Measurements from ENCODE around the gene CEPT1. TPM values are rescaled to one million over a fixed set of nuclear protein-coding genes. Genes with fewer than 3 reads are reported as not detected.
A peak's percentile ranks its signal among the peaks of the same experiment; 100 is the strongest.

Gene CEPT1
- total RNA-seq, 4 donors from 2014 or later = 38.7 to 56.9 (median 43.8) TPM

DNA sequence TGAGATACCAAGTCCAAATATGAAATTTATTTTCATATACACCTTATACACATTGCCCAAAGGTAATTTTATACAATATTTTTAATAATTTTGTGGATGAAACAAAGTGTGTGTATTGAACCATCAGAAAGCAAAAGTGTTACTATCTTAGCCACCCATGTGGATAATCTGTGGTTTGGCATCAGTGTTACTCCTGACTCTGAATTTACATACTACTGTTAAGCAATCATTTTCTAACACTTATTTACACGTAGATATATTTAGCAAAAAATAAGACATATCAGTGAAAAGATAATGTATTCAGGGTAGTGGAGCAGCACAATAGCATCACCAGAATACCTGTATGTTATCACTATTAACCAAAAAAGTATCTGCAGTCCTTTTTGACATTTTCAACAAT is 36.7 kb downstream of the CEPT1 start:
- no peaks in the 10 kb centered on the region for H3K9me3 ChIP-seq
- H3K36me3 ChIP-seq = peaks cover 0 to 25% (median 0%) of the 10 kb centered on the region in 3 donors
- H3K4me1 ChIP-seq = no peaks in the 10 kb centered on the region
- TF ChIP-seq, protein P1, sequence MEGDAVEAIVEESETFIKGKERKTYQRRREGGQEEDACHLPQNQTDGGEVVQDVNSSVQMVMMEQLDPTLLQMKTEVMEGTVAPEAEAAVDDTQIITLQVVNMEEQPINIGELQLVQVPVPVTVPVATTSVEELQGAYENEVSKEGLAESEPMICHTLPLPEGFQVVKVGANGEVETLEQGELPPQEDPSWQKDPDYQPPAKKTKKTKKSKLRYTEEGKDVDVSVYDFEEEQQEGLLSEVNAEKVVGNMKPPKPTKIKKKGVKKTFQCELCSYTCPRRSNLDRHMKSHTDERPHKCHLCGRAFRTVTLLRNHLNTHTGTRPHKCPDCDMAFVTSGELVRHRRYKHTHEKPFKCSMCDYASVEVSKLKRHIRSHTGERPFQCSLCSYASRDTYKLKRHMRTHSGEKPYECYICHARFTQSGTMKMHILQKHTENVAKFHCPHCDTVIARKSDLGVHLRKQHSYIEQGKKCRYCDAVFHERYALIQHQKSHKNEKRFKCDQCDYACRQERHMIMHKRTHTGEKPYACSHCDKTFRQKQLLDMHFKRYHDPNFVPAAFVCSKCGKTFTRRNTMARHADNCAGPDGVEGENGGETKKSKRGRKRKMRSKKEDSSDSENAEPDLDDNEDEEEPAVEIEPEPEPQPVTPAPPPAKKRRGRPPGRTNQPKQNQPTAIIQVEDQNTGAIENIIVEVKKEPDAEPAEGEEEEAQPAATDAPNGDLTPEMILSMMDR (IDR thresholded peaks at IDR 0.05) = no peak
- no peak for TF ChIP-seq POLR2A (IDR thresholded peaks at IDR 0.05)
- H3K27ac ChIP-seq = no peak overlapping the region
- H3K4me3 ChIP-seq = no peak overlapping the region
- no peaks in the 10 kb centered on the region for H3K27me3 ChIP-seq
- no peak for DNase-seq

GRCh38 chr1:111179968-111180533 is 40.0 kb downstream of the CEPT1 start:
- H3K4me1 ChIP-seq = no peaks in the 10 kb centered on the region
- peaks cover 0 to 42% (median 0%) of the 10 kb centered on the region in 3 donors for H3K36me3 ChIP-seq
- no peak for TF ChIP-seq POLR2A (IDR thresholded peaks at IDR 0.05)
- H3K27ac ChIP-seq = no peak overlapping the region
- DNase-seq = no peak
- no peak overlapping the region for H3K4me3 ChIP-seq
- H3K9me3 ChIP-seq = no peaks in the 10 kb centered on the region
- H3K27me3 ChIP-seq = no peaks in the 10 kb centered on the region

DNA sequence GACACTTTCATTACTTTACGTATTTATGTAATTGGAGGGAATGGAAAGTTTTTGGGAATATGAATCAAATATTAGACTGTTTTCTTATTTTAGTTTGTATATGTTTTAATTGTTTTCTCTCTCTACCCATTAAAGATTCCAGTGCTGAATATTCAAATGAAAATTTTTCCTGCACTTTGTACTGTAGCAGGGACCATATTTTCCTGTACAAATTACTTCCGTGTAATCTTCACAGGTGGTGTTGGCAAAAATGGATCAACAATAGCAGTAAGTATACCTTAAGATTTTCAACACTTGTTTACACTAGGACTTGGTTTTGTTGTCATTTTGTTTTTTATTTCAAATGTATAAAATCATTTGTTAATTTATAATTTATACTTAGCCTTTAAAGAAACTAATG is 42.0 kb downstream of the CEPT1 start:
- Histone ChIP-seq H3K27ac (no peak overlapping the region), H3K27me3 (no peaks in the 10 kb centered on the region), H3K9me3 (no peaks in the 10 kb centered on the region), H3K4me1 (no peaks in the 10 kb centered on the region), H3K36me3 (peaks cover 0 to 53% (median 0%) of the 10 kb centered on the region in 3 donors), H3K4me3 (no peak overlapping the region)
- TF ChIP-seq, protein P1 (IDR thresholded peaks at IDR 0.05) = no peak
- TF ChIP-seq POLR2A (IDR thresholded peaks at IDR 0.05) = no peak
- no peak for DNase-seq

GRCh38 chr1:111183308-111184069 is 43.5 kb downstream of the CEPT1 start:
- Histone ChIP-seq H3K4me1 (no peaks in the 10 kb centered on the region), H3K36me3 (peaks cover 0 to 56% (median 0%) of the 10 kb centered on the region in 3 donors), H3K27me3 (no peaks in the 10 kb centered on the region), H3K27ac (no peak overlapping the region), H3K4me3 (no peak overlapping the region), H3K9me3 (no peaks in the 10 kb centered on the region)
- no peak for DNase-seq
- TF ChIP-seq POLR2A (IDR thresholded peaks at IDR 0.05) = no peak
- TF ChIP-seq, protein P1 (IDR thresholded peaks at IDR 0.05) = no peak

DNA sequence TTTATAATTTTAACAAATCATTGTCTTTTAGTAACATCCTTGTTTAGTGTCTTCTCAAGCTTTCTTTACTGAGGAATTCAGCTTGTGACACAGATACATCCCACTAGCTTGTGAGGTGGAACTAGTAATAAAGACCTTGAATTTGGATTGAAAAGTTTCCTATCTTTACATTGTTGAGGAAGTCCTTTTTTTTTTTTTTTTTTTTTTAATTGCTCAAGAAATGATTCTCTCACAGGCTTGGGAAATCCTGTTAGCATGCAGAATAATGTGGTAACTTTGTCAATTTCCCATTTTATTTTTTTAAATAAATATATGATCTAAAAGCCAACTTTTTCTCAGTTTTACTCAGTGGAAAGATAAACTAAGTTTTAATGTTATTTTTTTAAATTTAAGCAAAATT is 44.6 kb downstream of the CEPT1 start:
- TF ChIP-seq, protein P1 (IDR thresholded peaks at IDR 0.05) = no peak
- no peak for TF ChIP-seq POLR2A (IDR thresholded peaks at IDR 0.05)
- no peak overlapping the region for H3K4me3 ChIP-seq
- no peaks in the 10 kb centered on the region for H3K9me3 ChIP-seq
- peaks cover 0 to 65% (median 0%) of the 10 kb centered on the region in 3 donors for H3K36me3 ChIP-seq
- DNase-seq = no peak
- no peaks in the 10 kb centered on the region for H3K4me1 ChIP-seq
- no peak overlapping the region for H3K27ac ChIP-seq
- no peaks in the 10 kb centered on the region for H3K27me3 ChIP-seq

GRCh38 chr1:111190931-111191451 is 51.0 kb downstream of the CEPT1 start:
- no peaks in the 10 kb centered on the region for H3K27me3 ChIP-seq
- DNase-seq = no peak
- H3K4me1 ChIP-seq = peaks cover 8 to 57% (median 28%) of the 10 kb centered on the region in 4 donors
- no peak overlapping the region for H3K4me3 ChIP-seq
- peaks cover 0 to 59% (median 0%) of the 10 kb centered on the region in 3 donors for H3K36me3 ChIP-seq
- H3K27ac ChIP-seq = peak overlapping the region; percentile 33 to 66 (median 60)
- TF ChIP-seq, protein P1 (IDR thresholded peaks at IDR 0.05) = no peak
- TF ChIP-seq POLR2A (IDR thresholded peaks at IDR 0.05) = no peak
- H3K9me3 ChIP-seq = no peaks in the 10 kb centered on the region
